ENCODE data around the gene RAB39B. TPM values are rescaled to one million over a fixed set of nuclear protein-coding genes. Genes with fewer than 3 reads are reported as not detected.

Gene RAB39B
- total and polyA plus RNA-seq, 4 experiments from 2014 or later = 2.5 to 16.6 (median 12.2) TPM

DNA sequence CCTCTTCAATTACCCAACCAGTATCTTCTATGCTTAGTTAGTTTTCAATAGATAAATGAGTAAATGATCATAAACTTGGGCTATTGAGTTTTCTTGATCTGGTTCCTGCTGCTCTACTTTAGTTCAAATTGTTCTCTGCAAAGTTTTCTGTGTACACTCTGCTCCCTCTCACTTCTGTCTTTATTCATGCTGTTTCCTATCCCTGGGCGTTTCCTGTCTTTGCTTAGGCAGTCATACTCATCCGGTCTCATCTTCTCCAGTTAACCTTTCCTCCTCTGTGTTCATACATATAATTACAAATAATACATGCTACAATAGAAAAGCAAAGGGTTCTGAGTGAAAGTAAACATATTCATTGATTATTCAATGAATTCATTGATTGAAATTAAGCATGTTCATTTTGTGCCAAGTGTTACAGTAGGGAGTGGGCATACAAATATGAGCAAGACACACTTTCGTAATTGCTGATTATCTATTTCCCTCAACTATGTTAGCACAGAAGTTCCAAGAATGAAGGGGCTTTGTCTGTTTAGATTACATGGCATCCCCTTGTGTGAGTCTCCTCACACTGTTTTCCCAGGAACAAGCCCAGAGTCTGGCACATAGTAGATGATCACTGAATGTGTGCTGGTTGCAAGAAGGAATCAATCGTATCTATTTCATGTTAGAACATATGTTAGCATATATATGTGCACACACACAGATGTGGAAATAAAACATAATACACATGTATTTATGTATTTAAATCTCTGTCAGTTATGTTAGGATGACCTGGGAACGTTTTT is 1.1 kb downstream of the RAB39B start:
- Mint-ChIP-seq H3K4me3 (peak overlapping the region; percentile 66 to 91 (median 83)), H3K36me3 (peaks cover 3 to 14% of the 10 kb centered on the region in 2 donors), H3K9me3 (peaks cover 0 to 2% (median 0%) of the 10 kb centered on the region in 8 donors), H3K4me1 (peaks cover 10 to 40% (median 16%) of the 10 kb centered on the region in 4 donors), H3K27me3 (no peaks in the 10 kb centered on the region), H3K27ac (peak overlapping the region; percentile 62 to 97 (median 82))
- POLR2A ChIA-PET (ENCODE audit: partially characterized antibody) = interaction anchor here (0.6 to 1.6 kb wide), 3 partner anchors 46 to 349 kb away, joined by 3 to 14 read pairs (median 3); partner anchors contain the start of genes SPRY3 and VBP1
- intact Hi-C loops (cut with micrococcal nuclease) = loop anchor here (1.0 to 5.0 kb wide), 3 partner anchors 47 to 619 kb away; partner anchors contain the start of genes FUNDC2, VAMP7 and VBP1
- H3K27ac ChIP-seq (ENCODE audit: low read depth, low read length) = peak overlapping the region; percentile 87
- H3K36me3 ChIP-seq (ENCODE audit: insufficient read depth, low read length) = peaks cover 4% of the 10 kb centered on the region
- peaks cover 31% of the 10 kb centered on the region for H3K4me1 ChIP-seq (ENCODE audit: insufficient read depth, low read length)
- no peaks in the 10 kb centered on the region for H3K9me3 ChIP-seq (ENCODE audit: control insufficient read depth in 1 of 2, low read length in 2 of 2)
- CTCF ChIA-PET (ENCODE audit: partially characterized antibody) = interaction anchor here (1.7 kb wide), 1 partner anchor 46 kb away, joined by 3 read pairs; the partner anchor contains the start of gene VBP1
- DNase-seq = peak in 4 of 5 donors; percentile 18 to 30 (median 24)
- H3K27me3 ChIP-seq (ENCODE audit: insufficient read depth, low read length) = no peaks in the 10 kb centered on the region
- H3K4me3 ChIP-seq (ENCODE audit: low read length in 2 of 2) = peak overlapping the region; percentile 42 to 78

DNA sequence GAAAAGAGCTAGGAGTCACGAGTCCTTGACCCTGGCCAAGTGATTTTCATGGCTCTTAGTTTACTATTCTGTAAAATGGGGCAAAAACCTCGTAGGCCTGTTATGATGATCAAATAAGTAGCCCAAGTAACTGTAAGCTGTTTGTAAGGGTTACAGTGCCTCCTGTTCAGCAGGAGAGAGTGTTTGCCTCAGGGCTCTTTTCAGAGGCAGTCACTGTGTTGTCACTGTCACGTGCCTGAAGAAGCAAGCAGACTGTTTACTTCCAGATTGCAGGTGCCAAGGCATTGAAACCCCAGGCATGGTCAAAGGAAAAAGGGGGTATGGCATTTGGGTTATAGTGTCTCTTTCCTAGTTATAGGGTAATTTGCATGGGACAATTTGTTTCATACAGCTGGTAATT is 4.5 kb downstream of the RAB39B start:
- Histone ChIP-seq H3K27ac (ENCODE audit: low read depth, low read length) (no peak overlapping the region), H3K27me3 (ENCODE audit: insufficient read depth, low read length) (no peaks in the 10 kb centered on the region), H3K4me1 (ENCODE audit: insufficient read depth, low read length) (peaks cover 28% of the 10 kb centered on the region), H3K36me3 (ENCODE audit: insufficient read depth, low read length) (peaks cover 4% of the 10 kb centered on the region), H3K9me3 (ENCODE audit: control insufficient read depth in 1 of 2, low read length in 2 of 2) (no peaks in the 10 kb centered on the region), H3K4me3 (ENCODE audit: low read length in 2 of 2) (no peak overlapping the region)
- H3K9me3 Mint-ChIP-seq = no peaks in the 10 kb centered on the region
- no peak for DNase-seq
- ChIA-PET POLR2A (ENCODE audit: partially characterized antibody) (interaction anchor here (1.0 kb wide), 1 partner anchor 43 kb away, joined by 3 read pairs; the partner anchor contains the start of gene VBP1), CTCF (ENCODE audit: partially characterized antibody) (no interaction called here)
- H3K27ac Mint-ChIP-seq = peak overlapping the region in 1 of 7 donors; percentile 13
- H3K36me3 Mint-ChIP-seq = peaks cover 3 to 14% of the 10 kb centered on the region in 2 donors
- no peaks in the 10 kb centered on the region for H3K27me3 Mint-ChIP-seq
- intact Hi-C loops (cut with micrococcal nuclease) = loop anchor here (5.0 kb wide), 1 partner anchor 623 kb away; the partner anchor contains the start of gene VAMP7
- peaks cover 16 to 39% (median 18%) of the 10 kb centered on the region in 4 donors for H3K4me1 Mint-ChIP-seq
- no peak overlapping the region for H3K4me3 Mint-ChIP-seq

DNA sequence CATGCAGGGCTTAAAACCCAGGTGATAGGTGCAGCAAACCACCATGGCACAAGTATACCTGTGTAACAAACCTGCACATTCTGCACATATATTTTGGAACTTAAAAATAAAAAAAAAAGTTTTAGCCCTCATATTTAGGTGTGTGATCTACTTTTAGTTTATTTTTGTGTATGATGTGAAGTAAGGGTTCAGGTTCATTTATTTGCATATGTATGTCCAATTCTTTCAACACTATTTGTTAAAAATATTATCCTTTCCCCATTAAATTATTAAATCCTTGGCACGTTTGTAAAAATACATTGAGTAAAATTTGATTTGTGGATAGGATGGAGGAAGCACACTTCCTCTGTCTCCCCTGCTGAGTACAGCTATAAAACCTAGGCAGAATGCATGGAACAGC is 12.9 kb downstream of the RAB39B start:
- peaks cover 0 to 3% (median 1%) of the 10 kb centered on the region in 4 donors for H3K4me1 Mint-ChIP-seq
- H3K4me3 ChIP-seq (ENCODE audit: low read length in 2 of 2) = no peak overlapping the region
- ChIA-PET POLR2A (ENCODE audit: partially characterized antibody) (no interaction called here), CTCF (ENCODE audit: partially characterized antibody) (no interaction called here)
- H3K27ac Mint-ChIP-seq = no peak overlapping the region
- no peaks in the 10 kb centered on the region for H3K27me3 ChIP-seq (ENCODE audit: insufficient read depth, low read length)
- no peaks in the 10 kb centered on the region for H3K4me1 ChIP-seq (ENCODE audit: insufficient read depth, low read length)
- H3K27ac ChIP-seq (ENCODE audit: low read depth, low read length) = no peak overlapping the region
- H3K36me3 ChIP-seq (ENCODE audit: insufficient read depth, low read length) = no peaks in the 10 kb centered on the region
- H3K9me3 ChIP-seq (ENCODE audit: control insufficient read depth in 1 of 2, low read length in 2 of 2) = no peaks in the 10 kb centered on the region
- DNase-seq = no peak
- H3K36me3 Mint-ChIP-seq = no peaks in the 10 kb centered on the region
- no peaks in the 10 kb centered on the region for H3K27me3 Mint-ChIP-seq
- H3K4me3 Mint-ChIP-seq = no peak overlapping the region
- peaks cover 0 to 2% (median 0%) of the 10 kb centered on the region in 8 donors for H3K9me3 Mint-ChIP-seq
- intact Hi-C loops (cut with micrococcal nuclease) = no loop called here

DNA sequence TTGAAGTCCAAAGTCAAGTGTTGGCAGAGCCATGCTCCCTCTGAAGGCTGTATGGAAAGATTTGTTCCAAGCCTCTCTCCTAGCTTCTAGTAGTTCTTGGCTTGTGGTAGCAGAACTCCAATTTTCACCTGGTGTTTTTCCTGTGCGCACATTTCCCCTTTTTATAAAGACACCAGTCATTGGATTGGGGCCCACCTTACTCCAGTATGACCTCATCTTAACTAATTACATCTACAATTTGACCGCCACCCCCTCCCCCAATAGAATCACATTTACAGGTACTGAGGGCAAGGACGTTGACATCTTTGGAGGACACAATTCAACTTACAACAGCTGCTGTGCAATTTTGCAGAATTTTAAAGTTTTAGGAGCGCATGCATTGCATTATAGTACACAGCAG is 16.8 kb downstream of the RAB39B start:
- DNase-seq = no peak
- ChIA-PET CTCF (ENCODE audit: partially characterized antibody) (no interaction called here), POLR2A (ENCODE audit: partially characterized antibody) (no interaction called here)
- H3K27ac Mint-ChIP-seq = no peak overlapping the region
- Histone ChIP-seq H3K4me3 (ENCODE audit: low read length in 2 of 2) (no peak overlapping the region), H3K4me1 (ENCODE audit: insufficient read depth, low read length) (no peaks in the 10 kb centered on the region), H3K36me3 (ENCODE audit: insufficient read depth, low read length) (no peaks in the 10 kb centered on the region), H3K9me3 (ENCODE audit: control insufficient read depth in 1 of 2, low read length in 2 of 2) (no peaks in the 10 kb centered on the region), H3K27ac (ENCODE audit: low read depth, low read length) (no peak overlapping the region), H3K27me3 (ENCODE audit: insufficient read depth, low read length) (no peaks in the 10 kb centered on the region)
- intact Hi-C loops (cut with micrococcal nuclease) = no loop called here
- no peak overlapping the region for H3K4me3 Mint-ChIP-seq
- no peaks in the 10 kb centered on the region for H3K36me3 Mint-ChIP-seq
- H3K4me1 Mint-ChIP-seq = peaks cover 0 to 4% (median 1%) of the 10 kb centered on the region in 4 donors
- no peaks in the 10 kb centered on the region for H3K27me3 Mint-ChIP-seq
- H3K9me3 Mint-ChIP-seq = peaks cover 0 to 3% (median 0%) of the 10 kb centered on the region in 8 donors

DNA sequence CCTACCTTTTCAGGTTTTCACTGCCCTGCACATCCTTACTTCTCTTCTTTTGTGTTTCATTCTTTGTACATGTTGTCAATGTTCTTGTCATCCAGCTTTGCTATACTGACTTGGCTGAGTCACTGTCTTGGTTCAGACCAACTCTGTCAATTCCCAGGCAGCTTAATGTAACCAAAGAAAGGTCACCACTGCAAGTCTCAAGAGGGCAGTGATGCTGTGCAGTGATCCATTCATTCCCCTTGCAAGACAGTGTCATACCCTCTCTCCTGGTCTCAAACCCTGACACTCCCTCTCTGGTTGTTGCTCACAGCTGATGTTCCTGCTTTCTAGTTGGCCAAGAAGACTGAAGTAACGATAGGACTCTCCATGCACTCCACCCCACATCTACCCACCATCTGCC is 17.5 kb downstream of the RAB39B start:
- Mint-ChIP-seq H3K27me3 (no peaks in the 10 kb centered on the region), H3K4me3 (no peak overlapping the region), H3K4me1 (peaks cover 0 to 4% (median 1%) of the 10 kb centered on the region in 4 donors), H3K9me3 (peaks cover 0 to 3% (median 0%) of the 10 kb centered on the region in 8 donors), H3K36me3 (no peaks in the 10 kb centered on the region), H3K27ac (no peak overlapping the region)
- Histone ChIP-seq H3K9me3 (ENCODE audit: control insufficient read depth in 1 of 2, low read length in 2 of 2) (no peaks in the 10 kb centered on the region), H3K27ac (ENCODE audit: low read depth, low read length) (no peak overlapping the region), H3K4me1 (ENCODE audit: insufficient read depth, low read length) (no peaks in the 10 kb centered on the region), H3K36me3 (ENCODE audit: insufficient read depth, low read length) (no peaks in the 10 kb centered on the region), H3K27me3 (ENCODE audit: insufficient read depth, low read length) (no peaks in the 10 kb centered on the region), H3K4me3 (ENCODE audit: low read length in 2 of 2) (no peak overlapping the region)
- CTCF ChIA-PET (ENCODE audit: partially characterized antibody) = no interaction called here
- no peak for DNase-seq
- intact Hi-C loops (cut with micrococcal nuclease) = no loop called here
- POLR2A ChIA-PET (ENCODE audit: partially characterized antibody) = no interaction called here

DNA sequence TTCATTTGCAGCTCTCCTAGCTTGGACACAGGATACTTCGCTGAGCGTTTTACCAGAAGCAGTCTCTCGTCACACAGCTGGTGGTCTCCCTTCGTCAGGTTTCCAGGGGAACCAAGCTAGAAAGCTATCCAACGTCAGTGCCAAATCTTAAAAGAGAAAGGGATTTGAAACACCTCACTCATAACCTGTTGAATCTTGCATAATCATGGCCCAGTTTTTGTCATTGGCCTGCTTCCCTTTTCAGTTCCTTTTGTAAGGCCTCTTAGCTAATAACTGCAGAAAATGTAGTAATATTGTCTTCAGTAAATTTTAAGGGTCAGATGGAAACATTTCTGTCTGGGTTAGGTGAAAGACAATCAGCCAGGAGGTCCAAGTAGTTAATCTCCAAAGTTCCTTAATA is 22.0 kb downstream of the RAB39B start:
- no peaks in the 10 kb centered on the region for H3K4me1 ChIP-seq (ENCODE audit: insufficient read depth, low read length)
- ChIA-PET POLR2A (ENCODE audit: partially characterized antibody) (no interaction called here), CTCF (ENCODE audit: partially characterized antibody) (no interaction called here)
- Mint-ChIP-seq H3K4me1 (peaks cover 0 to 5% (median 1%) of the 10 kb centered on the region in 4 donors), H3K4me3 (no peak overlapping the region), H3K9me3 (peaks cover 0 to 3% (median 0%) of the 10 kb centered on the region in 8 donors), H3K27ac (no peak overlapping the region), H3K27me3 (no peaks in the 10 kb centered on the region), H3K36me3 (peaks cover 6 to 25% of the 10 kb centered on the region in 2 donors)
- H3K4me3 ChIP-seq (ENCODE audit: low read length in 2 of 2) = no peak overlapping the region
- H3K27me3 ChIP-seq (ENCODE audit: insufficient read depth, low read length) = no peaks in the 10 kb centered on the region
- intact Hi-C loops (cut with micrococcal nuclease) = no loop called here
- no peak for DNase-seq
- peaks cover 5% of the 10 kb centered on the region for H3K36me3 ChIP-seq (ENCODE audit: insufficient read depth, low read length)
- H3K9me3 ChIP-seq (ENCODE audit: control insufficient read depth in 1 of 2, low read length in 2 of 2) = no peaks in the 10 kb centered on the region
- no peak overlapping the region for H3K27ac ChIP-seq (ENCODE audit: low read depth, low read length)

DNA sequence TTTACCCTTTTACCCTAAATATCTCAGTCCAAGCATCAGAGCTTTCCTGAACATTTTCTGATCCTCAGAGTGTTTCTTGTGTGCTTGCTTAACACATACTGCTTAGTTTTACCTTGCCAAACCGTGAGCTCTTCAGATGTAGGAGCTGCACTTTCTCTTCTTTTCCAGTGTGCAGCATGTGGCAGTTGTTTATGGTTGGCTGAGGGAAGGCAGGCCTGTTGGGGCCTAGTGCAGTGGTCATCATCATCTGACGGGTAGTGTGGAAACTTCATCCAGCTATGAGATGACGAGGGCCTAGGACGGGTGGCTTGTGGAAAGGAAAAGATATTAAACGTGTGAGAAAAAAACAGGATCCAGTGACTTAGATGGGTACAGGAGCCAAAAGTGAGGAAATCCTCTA is 26.6 kb downstream of the RAB39B start:
- CTCF ChIA-PET (ENCODE audit: partially characterized antibody) = interaction anchor here (2.7 kb wide), 1 partner anchor 20 kb away, joined by 6 read pairs; no protein-coding TSS in a partner anchor

More for the DNA sequence above, 26.6 kb downstream of the RAB39B start:
- Mint-ChIP-seq H3K4me1 (peaks cover 0 to 7% (median 4%) of the 10 kb centered on the region in 4 donors), H3K27me3 (no peaks in the 10 kb centered on the region), H3K27ac (peak overlapping the region in 3 of 7 donors; percentile 10 to 17 (median 14)), H3K4me3 (no peak overlapping the region), H3K36me3 (peaks cover 9 to 47% of the 10 kb centered on the region in 2 donors), H3K9me3 (no peaks in the 10 kb centered on the region)
- Histone ChIP-seq H3K4me1 (ENCODE audit: insufficient read depth, low read length) (no peaks in the 10 kb centered on the region), H3K27ac (ENCODE audit: low read depth, low read length) (no peak overlapping the region), H3K4me3 (ENCODE audit: low read length in 2 of 2) (no peak overlapping the region), H3K36me3 (ENCODE audit: insufficient read depth, low read length) (peaks cover 11% of the 10 kb centered on the region), H3K9me3 (ENCODE audit: control insufficient read depth in 1 of 2, low read length in 2 of 2) (no peaks in the 10 kb centered on the region), H3K27me3 (ENCODE audit: insufficient read depth, low read length) (no peaks in the 10 kb centered on the region)
- POLR2A ChIA-PET (ENCODE audit: partially characterized antibody) = no interaction called here
- DNase-seq = no peak
- intact Hi-C loops (cut with micrococcal nuclease) = no loop called here

All from CD4-positive, alpha-beta memory T cell (primary cell).